A673 (cell line): ENCODE measurements around the gene CYB5RL. TPM values are rescaled to one million over a fixed set of nuclear protein-coding genes. Genes with fewer than 3 reads are reported as not detected.

ENCODE experiments used
- BruUV-seq: library from RNA; stranded (reverse); fragments of 400-500 nt; replicated peaks from 2 replicates; lab custom pipeline; 2021; lab: Mats Ljungman, UMichigan
- CTCF ChIA-PET: fragments of 300-600 bp; sonication (Branson Sonifier 250); formaldehyde crosslinking; loops from one replicate; lab custom pipeline; 2022; ENCODE audit warnings: antibody characterized with exemption; lab: Charles Lee
- POLR2A ChIA-PET: fragments of 300-600 bp; sonication (Branson Sonifier 250); formaldehyde crosslinking; loops from one replicate; lab custom pipeline; 2022; ENCODE audit warnings: antibody characterized with exemption; ENCODE audit not compliant: low non-redundant PET; lab: Charles Lee
- DNase-seq: peaks from one replicate; pipeline ENCODE4 v3.0.0-alpha.2; 2015; ENCODE audit warnings: low spot score
- H3K27ac ChIP-seq: fragments of 200-600 bp; sonication (generic); 2 replicates; pipeline ENCODE4 v1.5.1; 2016; ENCODE audit warnings: mixed run types, low read depth, mild to moderate bottlenecking, mixed read lengths, antibody characterized with exemption, low read length; ENCODE audit not compliant: poor library complexity, severe bottlenecking
- H3K27me3 ChIP-seq: fragments of 200-600 bp; sonication (generic); replicated peaks from 2 replicates; pipeline ENCODE4 v1.6.1; 2017; ENCODE audit warnings: mixed run types, low read depth, mild to moderate bottlenecking, mixed read lengths, antibody characterized with exemption, low read length; ENCODE audit not compliant: insufficient read depth, poor library complexity
- H3K36me3 ChIP-seq: fragments of 200-600 bp; sonication (generic); 2 replicates; pipeline ENCODE4 v1.6.1; 2016; ENCODE audit warnings: mixed run types, mild to moderate bottlenecking, mixed read lengths, antibody characterized with exemption, low read length; ENCODE audit not compliant: insufficient read depth, poor library complexity, severe bottlenecking
- H3K4me1 ChIP-seq: fragments of 200-600 bp; sonication (generic); 2 replicates; pipeline ENCODE4 v1.6.1; 2017; ENCODE audit warnings: mixed run types, mild to moderate bottlenecking, mixed read lengths, antibody characterized with exemption, low read length; ENCODE audit not compliant: insufficient read depth, poor library complexity, severe bottlenecking
- H3K4me3 ChIP-seq: fragments of 200-600 bp; sonication (generic); 2 replicates; pipeline ENCODE4 v1.5.1; 2016; ENCODE audit warnings: low read depth, mixed run types, mild to moderate bottlenecking, mixed read lengths, low read length; ENCODE audit not compliant: poor library complexity, severe bottlenecking
- H3K9me3 ChIP-seq: fragments of 200-600 bp; sonication (generic); 2 replicates; pipeline ENCODE4 v1.6.1; 2016; ENCODE audit warnings: mixed run types, low read depth, mild to moderate bottlenecking, mixed read lengths, antibody characterized with exemption, low read length; ENCODE audit not compliant: poor library complexity, severe bottlenecking
- EZH2 ChIP-seq: fragments of 200-600 bp; sonication (generic); IDR thresholded peaks from 2 replicates; pipeline ENCODE4 v1.6.1; 2017; ENCODE audit warnings: borderline replicate concordance, low read depth, mild to moderate bottlenecking, mixed read lengths, antibody characterized with exemption, low read length; ENCODE audit not compliant: poor library complexity, severe bottlenecking
- intact Hi-C: fragments of 100-400 bp; cut with micrococcal nuclease; formaldehyde crosslinking; loops from one replicate; pipeline ENCODE4 v1.10.0; 2022; ENCODE audit not compliant: unreplicated experiment
- total RNA-seq: library from RNA; stranded (reverse); gene quantifications from 2 replicates; pipeline ENCODE4 v1.2.3, GENCODE V29; 2021
- TF ChIP-seq, protein P1 (sequence below): fragments of 300-800, 200-600 bp; sonication (generic); conservative IDR thresholded peaks from 2 replicates; pipeline ENCODE4 v1.5.1; 2017; ENCODE audit warnings: low read depth, mild to moderate bottlenecking, antibody characterized with exemption, low read length, moderate library complexity, mixed read lengths

CYB5RL gene
- total RNA-seq, 1 experiment from 2014 or later = 8.4 TPM

DNA sequence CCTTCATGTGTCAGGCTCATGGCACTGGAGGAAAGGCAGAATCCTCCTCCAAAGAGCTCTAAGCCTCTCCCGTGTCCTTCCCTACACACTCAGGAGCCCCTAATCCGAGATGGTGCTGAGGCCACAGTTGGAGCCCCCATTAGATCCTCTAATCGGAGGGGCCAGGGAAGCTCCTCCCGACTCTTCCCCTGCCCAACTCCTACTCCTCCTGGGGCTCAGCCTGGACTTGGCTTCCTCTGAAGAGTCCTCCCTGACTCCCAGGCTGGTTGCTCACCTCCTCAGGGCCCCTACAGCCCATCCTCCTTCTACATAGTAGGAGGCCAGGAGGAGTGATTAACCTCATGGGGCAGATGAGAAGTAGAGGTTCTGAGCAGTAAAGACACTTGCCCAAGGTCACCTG is 25.7 kb downstream of the CYB5RL start:
- intact Hi-C loops = no loop called here
- Histone ChIP-seq H3K36me3 (no peaks in the 10 kb centered on the region), H3K9me3 (no peaks in the 10 kb centered on the region), H3K27ac (no peak overlapping the region), H3K27me3 (no peaks in the 10 kb centered on the region), H3K4me1 (no peaks in the 10 kb centered on the region), H3K4me3 (no peak overlapping the region)
- POLR2A ChIA-PET = no interaction called here
- TF ChIP-seq, protein P1, sequence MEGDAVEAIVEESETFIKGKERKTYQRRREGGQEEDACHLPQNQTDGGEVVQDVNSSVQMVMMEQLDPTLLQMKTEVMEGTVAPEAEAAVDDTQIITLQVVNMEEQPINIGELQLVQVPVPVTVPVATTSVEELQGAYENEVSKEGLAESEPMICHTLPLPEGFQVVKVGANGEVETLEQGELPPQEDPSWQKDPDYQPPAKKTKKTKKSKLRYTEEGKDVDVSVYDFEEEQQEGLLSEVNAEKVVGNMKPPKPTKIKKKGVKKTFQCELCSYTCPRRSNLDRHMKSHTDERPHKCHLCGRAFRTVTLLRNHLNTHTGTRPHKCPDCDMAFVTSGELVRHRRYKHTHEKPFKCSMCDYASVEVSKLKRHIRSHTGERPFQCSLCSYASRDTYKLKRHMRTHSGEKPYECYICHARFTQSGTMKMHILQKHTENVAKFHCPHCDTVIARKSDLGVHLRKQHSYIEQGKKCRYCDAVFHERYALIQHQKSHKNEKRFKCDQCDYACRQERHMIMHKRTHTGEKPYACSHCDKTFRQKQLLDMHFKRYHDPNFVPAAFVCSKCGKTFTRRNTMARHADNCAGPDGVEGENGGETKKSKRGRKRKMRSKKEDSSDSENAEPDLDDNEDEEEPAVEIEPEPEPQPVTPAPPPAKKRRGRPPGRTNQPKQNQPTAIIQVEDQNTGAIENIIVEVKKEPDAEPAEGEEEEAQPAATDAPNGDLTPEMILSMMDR = no peak
- TF ChIP-seq EZH2 = no peak
- CTCF ChIA-PET = no interaction called here
- BruUV-seq = no TSS peak
- DNase-seq = no peak

DNA sequence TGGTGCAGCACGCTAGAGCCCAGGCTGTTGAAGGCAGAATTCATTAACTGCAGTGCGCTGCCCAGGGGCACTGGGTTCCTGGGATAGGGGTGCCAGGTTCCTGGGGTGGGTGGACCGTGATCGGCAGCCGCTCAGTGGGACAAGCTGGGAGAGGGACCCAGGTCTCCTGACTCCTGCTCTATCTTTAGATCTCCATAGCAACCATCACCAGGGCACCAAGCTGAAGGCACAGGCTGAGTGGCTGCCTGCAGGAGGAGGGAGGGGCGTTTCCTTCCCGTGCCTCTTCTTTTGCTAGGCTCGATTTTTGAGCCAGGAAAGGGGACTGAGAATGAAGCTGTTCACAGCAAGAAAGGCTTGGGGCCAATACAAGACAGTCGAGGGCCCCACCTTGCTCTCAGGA is 26.1 kb downstream of the CYB5RL start:
- H3K36me3 ChIP-seq = no peaks in the 10 kb centered on the region
- H3K9me3 ChIP-seq = no peaks in the 10 kb centered on the region
- no TSS peak for BruUV-seq
- no peak overlapping the region for H3K27ac ChIP-seq
- ChIA-PET CTCF (no interaction called here), POLR2A (no interaction called here)
- no peaks in the 10 kb centered on the region for H3K27me3 ChIP-seq
- intact Hi-C loops = no loop called here
- no peak for TF ChIP-seq EZH2
- TF ChIP-seq, protein P1 = no peak
- H3K4me3 ChIP-seq = no peak overlapping the region
- H3K4me1 ChIP-seq = no peaks in the 10 kb centered on the region
- no peak for DNase-seq

DNA sequence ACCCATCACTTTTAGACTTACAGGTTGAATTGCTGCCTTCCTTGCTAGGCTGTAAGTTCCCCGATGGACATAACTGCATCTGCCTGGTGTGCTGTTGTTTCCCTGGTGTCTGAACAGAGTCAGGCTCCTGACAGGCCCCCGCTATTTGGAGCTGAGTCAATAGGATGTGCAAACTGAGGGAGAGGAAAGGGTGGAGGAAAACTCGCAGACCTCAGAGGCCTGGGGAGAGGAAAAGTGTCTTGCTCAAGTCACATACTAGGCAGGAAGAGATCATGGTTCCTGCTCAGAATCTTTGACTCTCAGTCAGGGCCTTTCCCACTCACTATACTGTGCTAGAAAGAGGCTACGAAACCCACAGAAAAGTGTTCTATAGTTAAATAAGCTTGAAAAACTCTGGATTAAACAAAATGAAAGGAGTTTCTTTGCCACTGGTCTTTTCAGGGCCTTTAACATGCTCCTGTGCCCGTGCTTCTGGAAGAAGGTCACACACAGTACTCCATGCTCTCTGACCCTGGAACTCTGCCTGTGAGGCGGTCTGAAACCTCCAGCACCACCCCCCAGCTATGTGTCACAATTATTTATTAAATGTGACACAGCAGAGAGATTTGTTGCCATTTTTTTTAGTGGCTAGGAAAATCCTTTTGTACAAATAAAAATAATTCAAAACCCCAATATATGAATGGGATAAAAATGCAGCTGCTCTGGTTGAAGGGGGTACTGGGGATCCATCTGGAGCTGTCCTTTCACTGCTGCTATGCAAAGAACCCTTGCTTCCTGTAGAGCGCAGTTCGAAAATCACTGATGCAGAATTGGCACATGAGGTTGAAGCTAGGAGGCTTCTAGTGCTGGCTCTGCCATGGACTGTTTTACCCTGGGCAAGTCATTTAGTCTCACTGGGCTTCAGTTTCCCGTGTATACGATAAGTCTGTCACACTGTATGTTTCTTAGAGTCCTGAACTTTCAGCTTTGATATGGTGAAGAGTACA is 26.9 kb downstream of the CYB5RL start:
- intact Hi-C loops = no loop called here
- Histone ChIP-seq H3K4me3 (no peak overlapping the region), H3K9me3 (no peaks in the 10 kb centered on the region), H3K36me3 (no peaks in the 10 kb centered on the region), H3K27me3 (no peaks in the 10 kb centered on the region), H3K27ac (no peak overlapping the region), H3K4me1 (no peaks in the 10 kb centered on the region)
- DNase-seq = no peak
- no TSS peak for BruUV-seq
- ChIA-PET CTCF (no interaction called here), POLR2A (no interaction called here)
- TF ChIP-seq EZH2 = no peak
- TF ChIP-seq, protein P1 = no peak
